ENCODE results near the gene TAMALIN.
"Not testable (repeated sequence)": the region's sequence is repeated elsewhere in the genome, so short reads cannot be mapped to it uniquely, and the experiment has no call there.

Gene TAMALIN

DNA sequence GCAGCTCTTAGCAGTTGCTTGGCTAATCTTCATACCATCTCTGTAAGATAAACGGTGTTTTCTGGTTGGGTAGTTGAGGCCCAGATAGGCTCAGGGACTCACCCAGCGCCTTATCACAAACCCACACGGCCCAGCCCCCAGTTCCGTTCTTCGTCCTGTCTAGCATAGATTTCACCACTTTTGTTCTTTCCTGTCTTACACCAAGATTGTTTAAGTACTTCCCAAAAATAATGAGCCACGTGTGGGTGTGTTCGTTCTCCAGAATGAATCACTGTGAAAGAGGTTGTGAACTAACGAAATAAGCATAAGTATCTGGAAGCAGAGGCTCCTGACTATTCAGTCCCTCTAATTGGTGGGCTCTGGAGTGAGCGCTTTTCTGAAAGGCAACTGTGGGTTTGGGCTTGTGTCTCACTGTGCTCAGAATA is 33.9 kb upstream of the TAMALIN start:
- peak overlapping the region in 1 of 2 donors; percentile 5 for H3K4me3 ChIP-seq (replicated peaks in 1 of 2; ENCODE audit: low read depth in 2 of 2, low read length in 2 of 2)
- DNase-seq (ENCODE audit: low read depth in 2 of 2), result peak; percentile 86 to 93
- TF ChIP-seq, protein P1, sequence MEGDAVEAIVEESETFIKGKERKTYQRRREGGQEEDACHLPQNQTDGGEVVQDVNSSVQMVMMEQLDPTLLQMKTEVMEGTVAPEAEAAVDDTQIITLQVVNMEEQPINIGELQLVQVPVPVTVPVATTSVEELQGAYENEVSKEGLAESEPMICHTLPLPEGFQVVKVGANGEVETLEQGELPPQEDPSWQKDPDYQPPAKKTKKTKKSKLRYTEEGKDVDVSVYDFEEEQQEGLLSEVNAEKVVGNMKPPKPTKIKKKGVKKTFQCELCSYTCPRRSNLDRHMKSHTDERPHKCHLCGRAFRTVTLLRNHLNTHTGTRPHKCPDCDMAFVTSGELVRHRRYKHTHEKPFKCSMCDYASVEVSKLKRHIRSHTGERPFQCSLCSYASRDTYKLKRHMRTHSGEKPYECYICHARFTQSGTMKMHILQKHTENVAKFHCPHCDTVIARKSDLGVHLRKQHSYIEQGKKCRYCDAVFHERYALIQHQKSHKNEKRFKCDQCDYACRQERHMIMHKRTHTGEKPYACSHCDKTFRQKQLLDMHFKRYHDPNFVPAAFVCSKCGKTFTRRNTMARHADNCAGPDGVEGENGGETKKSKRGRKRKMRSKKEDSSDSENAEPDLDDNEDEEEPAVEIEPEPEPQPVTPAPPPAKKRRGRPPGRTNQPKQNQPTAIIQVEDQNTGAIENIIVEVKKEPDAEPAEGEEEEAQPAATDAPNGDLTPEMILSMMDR (IDR thresholded peaks at IDR 0.05; ENCODE audit: low read depth, low read length), result no peak

DNA sequence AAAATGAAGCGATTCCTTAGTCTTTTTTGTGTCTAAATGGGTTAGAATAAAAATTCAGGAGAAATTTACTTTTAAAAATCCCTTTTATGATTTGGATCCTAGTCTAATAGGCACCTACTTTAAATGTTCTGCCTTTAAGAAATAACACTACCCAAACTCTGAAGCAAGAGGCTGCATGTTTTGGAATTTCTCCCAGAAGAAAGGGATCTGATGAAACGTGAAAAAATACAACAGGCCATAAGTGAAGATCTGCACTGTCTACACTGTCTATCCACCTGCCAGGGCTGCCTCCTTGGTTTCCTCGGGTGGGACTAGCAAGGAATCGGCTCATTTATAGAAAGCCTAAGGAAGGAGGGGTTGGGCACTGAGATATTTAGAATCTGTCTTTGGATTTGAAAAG is 33.2 kb upstream of the TAMALIN start:
- DNase-seq (ENCODE audit: low read depth in 2 of 2), result peak; percentile 38 to 71
- TF ChIP-seq, protein P1 (IDR thresholded peaks at IDR 0.05; ENCODE audit: low read depth, low read length), result no peak
- no peak overlapping the region for H3K4me3 ChIP-seq (replicated peaks in 1 of 2; ENCODE audit: low read depth in 2 of 2, low read length in 2 of 2)

DNA sequence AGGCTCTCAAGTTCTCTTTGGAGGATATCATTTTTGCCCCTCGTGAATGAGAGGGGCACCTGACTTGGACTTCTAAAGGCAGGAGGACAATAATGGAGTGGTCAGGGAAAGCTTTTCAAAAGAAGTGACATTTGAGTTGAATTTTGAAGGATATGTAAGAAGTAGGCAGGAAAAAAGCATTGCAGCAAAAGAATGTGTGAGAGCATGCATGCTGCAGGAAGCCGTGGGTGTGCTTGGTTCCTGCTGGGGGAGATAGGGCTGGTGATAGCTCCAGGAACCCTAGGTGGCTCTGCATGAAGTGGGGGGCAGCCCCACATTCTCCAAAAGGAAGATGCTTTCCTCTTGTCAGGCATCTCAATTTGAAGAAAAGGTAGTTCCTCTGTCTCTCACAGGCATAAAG is 32.1 kb upstream of the TAMALIN start:
- H3K4me3 ChIP-seq (replicated peaks in 1 of 2; ENCODE audit: low read depth in 2 of 2, low read length in 2 of 2), result no peak overlapping the region
- TF ChIP-seq, protein P1 (IDR thresholded peaks at IDR 0.05; ENCODE audit: low read depth, low read length), result no peak
- DNase-seq (ENCODE audit: low read depth in 2 of 2), result peak in 1 of 2 donors; percentile 30

DNA sequence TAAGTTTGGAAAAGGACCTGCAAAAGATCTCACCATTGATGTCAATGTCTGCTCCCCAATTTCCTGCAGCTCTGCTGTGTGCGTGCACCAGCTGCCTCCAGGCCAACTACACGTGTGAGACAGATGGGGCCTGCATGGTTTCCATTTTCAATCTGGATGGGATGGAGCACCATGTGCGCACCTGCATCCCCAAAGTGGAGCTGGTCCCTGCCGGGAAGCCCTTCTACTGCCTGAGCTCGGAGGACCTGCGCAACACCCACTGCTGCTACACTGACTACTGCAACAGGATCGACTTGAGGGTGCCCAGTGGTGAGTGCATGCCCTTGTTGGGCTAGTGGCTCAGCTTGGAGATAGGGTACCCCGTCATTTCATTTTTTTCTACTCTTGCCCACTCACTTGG is 31.6 kb upstream of the TAMALIN start:
- DNase-seq (ENCODE audit: low read depth in 2 of 2), result no peak
- H3K4me3 ChIP-seq (replicated peaks in 1 of 2; ENCODE audit: low read depth in 2 of 2, low read length in 2 of 2), result no peak overlapping the region

DNA sequence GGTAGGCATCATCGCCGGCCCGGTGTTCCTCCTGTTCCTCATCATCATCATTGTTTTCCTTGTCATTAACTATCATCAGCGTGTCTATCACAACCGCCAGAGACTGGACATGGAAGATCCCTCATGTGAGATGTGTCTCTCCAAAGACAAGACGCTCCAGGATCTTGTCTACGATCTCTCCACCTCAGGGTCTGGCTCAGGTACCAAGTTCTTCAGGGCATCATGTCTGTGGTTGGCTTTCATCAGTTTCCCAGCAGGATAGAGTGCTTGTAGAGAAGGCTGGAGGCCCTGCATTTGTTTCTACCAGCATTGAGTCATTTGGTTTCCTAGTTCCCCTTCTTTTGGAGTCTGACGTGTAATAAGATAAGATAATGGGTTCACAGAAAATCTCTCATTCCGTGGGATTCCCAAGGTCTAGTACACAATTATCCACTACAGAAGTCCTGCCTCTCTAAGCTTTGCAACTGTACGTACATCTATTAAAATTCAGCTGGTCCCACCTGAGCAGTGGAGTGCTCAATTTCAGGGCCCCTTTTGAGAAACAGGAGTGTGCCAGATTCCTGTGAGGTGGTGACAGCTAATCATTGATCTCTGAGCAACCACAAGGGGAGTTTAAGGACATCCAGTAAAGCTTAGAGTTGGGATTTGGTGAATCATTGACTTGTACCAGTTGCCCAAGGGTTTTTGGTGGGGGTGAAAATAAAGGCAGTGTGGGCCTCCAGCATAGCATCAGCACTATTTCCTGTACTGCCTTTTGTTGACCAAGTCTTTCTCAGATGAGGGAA is 30.2 kb upstream of the TAMALIN start:
- TF ChIP-seq, protein P1 (IDR thresholded peaks at IDR 0.05; ENCODE audit: low read depth, low read length), result no peak
- H3K4me3 ChIP-seq (replicated peaks in 1 of 2; ENCODE audit: low read depth in 2 of 2, low read length in 2 of 2), result no peak overlapping the region
- peak; percentile 86 to 97 for DNase-seq (ENCODE audit: low read depth in 2 of 2)

More for the DNA sequence above, 31.6 kb upstream of the TAMALIN start:
- TF ChIP-seq, protein P1 (IDR thresholded peaks at IDR 0.05; ENCODE audit: low read depth, low read length), result no peak

DNA sequence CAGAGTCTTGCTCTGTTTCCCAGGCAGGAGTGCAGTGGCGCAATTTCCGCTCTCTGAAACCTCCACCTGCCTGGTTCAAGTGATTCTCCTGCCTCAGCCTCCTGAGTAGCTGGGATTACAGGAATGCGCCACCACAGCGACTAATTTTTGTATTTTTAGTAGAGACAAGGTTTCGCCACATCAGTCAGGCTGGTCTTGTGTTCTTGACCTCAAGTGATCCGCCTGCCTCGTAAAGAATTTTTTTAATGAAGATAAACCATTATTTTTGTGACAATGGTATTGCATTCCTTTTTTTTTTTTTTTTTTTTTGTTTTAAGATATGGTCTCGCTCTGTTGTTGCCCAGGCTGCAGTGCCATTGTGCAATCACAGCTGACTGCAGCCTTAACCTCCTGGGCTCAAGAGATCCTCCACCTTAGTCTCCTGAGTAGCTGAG is 29.4 kb upstream of the TAMALIN start:
- TF ChIP-seq, protein P1 (IDR thresholded peaks at IDR 0.05; ENCODE audit: low read depth, low read length), result no peak
- H3K4me3 ChIP-seq (replicated peaks in 1 of 2; ENCODE audit: low read depth in 2 of 2, low read length in 2 of 2), result no peak overlapping the region
- DNase-seq (ENCODE audit: low read depth in 2 of 2), result peak; percentile 56 to 88

DNA sequence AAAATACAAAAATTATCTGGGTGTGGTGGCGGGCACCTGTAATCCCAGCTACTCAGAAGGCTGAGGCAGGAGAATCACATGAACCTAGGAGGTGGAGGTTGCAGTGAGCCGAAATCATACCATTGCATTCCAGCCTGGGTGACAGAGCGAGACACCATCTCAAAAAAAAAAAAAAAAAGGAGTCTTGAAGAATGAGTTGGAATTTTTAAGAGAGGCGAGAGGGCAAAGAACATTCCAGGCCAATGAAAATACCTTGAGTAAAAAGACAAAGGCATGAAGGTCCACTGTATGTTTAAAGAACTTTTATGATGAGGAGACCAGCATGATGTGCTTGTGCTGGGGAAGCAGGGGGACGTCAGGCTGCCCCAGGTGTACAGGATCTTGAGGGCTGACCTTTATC is 27.4 kb upstream of the TAMALIN start:
- peak; percentile 14 to 46 for DNase-seq (ENCODE audit: low read depth in 2 of 2)

More for the DNA sequence above, 27.4 kb upstream of the TAMALIN start:
- not testable (repeated sequence) for H3K4me3 ChIP-seq (replicated peaks in 1 of 2; ENCODE audit: low read depth in 2 of 2, low read length in 2 of 2)

All from cardiac fibroblast (primary cell).